Measurements from ENCODE around the gene PDGFC.

The PDGFC gene

DNA sequence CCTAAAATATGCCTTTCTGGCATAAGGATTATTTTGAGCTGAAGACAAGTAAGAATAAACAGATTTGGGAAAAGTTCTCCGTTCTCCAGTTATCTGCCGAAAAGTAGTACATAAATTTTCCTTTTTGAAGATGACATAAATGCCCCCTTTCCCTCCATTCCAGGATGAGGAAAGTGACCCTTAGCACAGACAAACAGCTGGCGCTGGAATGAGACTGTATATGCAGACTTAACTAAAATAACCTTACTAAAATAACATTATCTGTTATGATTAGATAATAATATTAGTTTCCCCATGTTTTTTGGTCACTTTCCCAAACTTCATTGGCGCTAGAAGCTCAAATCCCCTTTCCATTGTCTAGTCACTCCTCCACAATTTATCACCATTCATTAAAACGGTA is 21.5 kb downstream of the PDGFC start:
- no peak for TF ChIP-seq CTCF (IDR thresholded peaks at IDR 0.05)

GRCh38 chr4:156949373-156949814 is 22.2 kb downstream of the PDGFC start:
- no peak for TF ChIP-seq CTCF (IDR thresholded peaks at IDR 0.05)

DNA sequence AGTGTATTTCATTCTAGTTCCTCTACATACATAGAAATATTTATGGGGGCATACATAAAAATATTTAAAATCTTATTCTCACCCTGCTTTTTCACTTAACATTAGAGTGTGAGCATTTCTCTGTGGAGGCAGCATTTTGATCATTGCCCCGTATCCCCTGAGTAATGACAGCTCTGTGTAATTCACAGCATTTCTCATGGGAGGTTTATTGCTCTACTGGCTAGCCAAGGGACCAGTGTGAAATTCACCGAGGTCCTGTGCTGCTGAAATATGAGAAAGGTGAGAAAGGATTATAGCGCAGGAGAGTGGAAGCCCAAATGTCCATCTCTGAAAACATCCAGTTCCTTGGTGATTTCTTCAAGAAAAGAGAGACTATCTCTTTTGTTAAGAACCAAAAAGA is 22.9 kb downstream of the PDGFC start:
- no peak for TF ChIP-seq CTCF (IDR thresholded peaks at IDR 0.05)

- no peak for TF ChIP-seq CTCF (IDR thresholded peaks at IDR 0.05)
Observed at GRCh38 chr4:156948133-156948532, 23.5 kb downstream of the PDGFC start.

GRCh38 chr4:156946516-156947424 is 24.8 kb downstream of the PDGFC start:
- no peak for TF ChIP-seq CTCF (IDR thresholded peaks at IDR 0.05)

DNA sequence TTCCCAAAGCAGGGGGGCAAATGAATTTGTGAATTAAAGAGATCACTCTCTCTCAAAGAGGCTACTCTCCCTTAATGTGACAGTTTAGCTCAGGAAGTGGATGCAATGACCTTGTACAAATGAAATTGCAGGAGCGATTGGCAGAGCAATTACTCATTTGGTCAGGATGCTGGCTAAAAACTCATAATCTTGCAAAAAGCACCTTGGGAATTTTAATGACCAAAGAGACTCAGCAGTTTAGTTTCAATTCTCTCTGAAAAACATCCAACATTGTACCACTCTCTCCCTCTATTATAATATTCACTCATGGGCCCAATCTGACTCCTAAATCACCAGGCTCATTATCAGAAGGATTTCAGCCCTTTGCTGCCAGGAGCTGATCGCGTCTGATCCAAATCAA is 26.1 kb downstream of the PDGFC start:
- no peak for TF ChIP-seq CTCF (IDR thresholded peaks at IDR 0.05)

GRCh38 chr4:156942991-156943390 is 28.6 kb downstream of the PDGFC start:
- no peak for TF ChIP-seq CTCF (IDR thresholded peaks at IDR 0.05)

All from LNCAP (cell line).